Activated CD8-positive, alpha-beta T cell treated with anti-CD3 and anti-CD28 coated beads, Interleukin-2, amount 10 ng/mL, durations not matched to agents 7 days and 5 days (primary cell): ENCODE measurements around the gene TIMM13. TPM values are rescaled to one million over a fixed set of nuclear protein-coding genes. Genes with fewer than 3 reads are reported as not detected.
"Not testable (repeated sequence)": the region's sequence is repeated elsewhere in the genome, so short reads cannot be mapped to it uniquely, and the experiment has no call there.

ENCODE experiments used
- ATAC-seq: fragments of 150-1000 bp; cut with Tn5 transposase; one replicate; pipeline ENCODE4 v1.10.0; 2021; ENCODE audit warnings: moderate library complexity
- CTCF ChIA-PET: fragments of 350-600 bp; sonication (Branson Sonifier 250); formaldehyde crosslinking; loops from one replicate; lab custom pipeline; 2021; ENCODE audit warnings: antibody characterized with exemption; lab: Charles Lee
- POLR2A ChIA-PET: fragments of 350-600 bp; sonication (Branson Sonifier 250); formaldehyde crosslinking; loops from one replicate; lab custom pipeline; 2021; ENCODE audit warnings: antibody characterized with exemption; lab: Charles Lee
- DNase-seq: peaks from one replicate; pipeline ENCODE4 v3.0.0-alpha.2; 2020
- H3K27ac Mint-ChIP-seq: one replicate; pipeline ENCODE4 v1.8.0; 2021; ENCODE audit warnings: mild to moderate bottlenecking, mixed read lengths
- H3K27me3 Mint-ChIP-seq: one replicate; pipeline ENCODE4 v1.8.0; 2021; ENCODE audit warnings: low read depth, mixed read lengths
- H3K36me3 Mint-ChIP-seq: one replicate; pipeline ENCODE4 v1.8.0; 2021; ENCODE audit warnings: low read depth, mixed read lengths
- H3K4me1 Mint-ChIP-seq: one replicate; pipeline ENCODE4 v1.8.0; 2021; ENCODE audit warnings: low read depth, mixed read lengths
- H3K4me3 Mint-ChIP-seq: one replicate; pipeline ENCODE4 v1.8.0; 2021; ENCODE audit warnings: mild to moderate bottlenecking, mixed read lengths
- H3K9me3 Mint-ChIP-seq: one replicate; pipeline ENCODE4 v1.8.0; 2022; ENCODE audit warnings: mixed read lengths; ENCODE audit not compliant: insufficient read depth
- total RNA-seq, 2 experiments: library from RNA; stranded (reverse); gene quantifications; one replicate each; pipeline ENCODE4 v1.2.3, GENCODE V29; 2021

Gene TIMM13
- total RNA-seq, 2 experiments from 2014 or later, result 75.1 to 80.2 TPM

DNA sequence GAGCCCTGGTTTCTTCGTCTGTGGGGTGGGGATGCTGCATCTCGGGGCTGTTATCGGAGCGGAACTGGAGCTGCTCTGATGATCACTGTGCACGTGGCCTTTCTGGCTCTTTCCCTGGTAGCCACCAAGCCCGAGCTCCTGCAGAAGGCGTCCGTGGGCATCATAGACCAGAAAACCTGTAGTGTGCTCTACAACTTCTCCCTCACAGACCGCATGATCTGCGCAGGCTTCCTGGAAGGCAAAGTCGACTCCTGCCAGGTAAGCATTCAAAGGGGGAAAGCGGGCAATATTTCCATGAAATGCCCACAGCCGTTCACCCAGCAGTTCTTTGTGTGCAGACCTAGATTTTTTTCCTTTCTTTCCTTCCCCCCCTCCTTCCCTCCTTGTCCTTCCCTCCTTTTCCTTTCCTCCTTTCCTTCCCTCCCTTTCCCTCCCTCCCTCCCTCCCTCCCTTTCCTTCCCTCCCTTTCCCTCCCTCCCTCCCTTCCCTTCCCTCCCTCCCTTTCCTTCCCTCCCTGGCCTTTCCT lies 9.4 kb downstream of the TIMM13 start:
- no peak for DNase-seq
- CTCF ChIA-PET, result no interaction called here
- H3K36me3 Mint-ChIP-seq, result peaks cover 2% of the 10 kb centered on the region
- H3K9me3 Mint-ChIP-seq, result no peaks in the 10 kb centered on the region
- H3K27me3 Mint-ChIP-seq, result no peaks in the 10 kb centered on the region
- H3K27ac Mint-ChIP-seq, result no peak overlapping the region
- no peak for ATAC-seq
- POLR2A ChIA-PET, result no interaction called here
- H3K4me3 Mint-ChIP-seq, result no peak overlapping the region
- H3K4me1 Mint-ChIP-seq, result no peaks in the 10 kb centered on the region

- H3K27ac Mint-ChIP-seq, H3K27me3 Mint-ChIP-seq, H3K4me1 Mint-ChIP-seq, H3K4me3 Mint-ChIP-seq, DNase-seq, CTCF ChIA-PET, H3K36me3 Mint-ChIP-seq, POLR2A ChIA-PET, H3K9me3 Mint-ChIP-seq, ATAC-seq: not testable (repeated sequence)
These were observed 9.9 kb downstream of the TIMM13 start for GRCh38 chr19:2417436-2417835.

DNA sequence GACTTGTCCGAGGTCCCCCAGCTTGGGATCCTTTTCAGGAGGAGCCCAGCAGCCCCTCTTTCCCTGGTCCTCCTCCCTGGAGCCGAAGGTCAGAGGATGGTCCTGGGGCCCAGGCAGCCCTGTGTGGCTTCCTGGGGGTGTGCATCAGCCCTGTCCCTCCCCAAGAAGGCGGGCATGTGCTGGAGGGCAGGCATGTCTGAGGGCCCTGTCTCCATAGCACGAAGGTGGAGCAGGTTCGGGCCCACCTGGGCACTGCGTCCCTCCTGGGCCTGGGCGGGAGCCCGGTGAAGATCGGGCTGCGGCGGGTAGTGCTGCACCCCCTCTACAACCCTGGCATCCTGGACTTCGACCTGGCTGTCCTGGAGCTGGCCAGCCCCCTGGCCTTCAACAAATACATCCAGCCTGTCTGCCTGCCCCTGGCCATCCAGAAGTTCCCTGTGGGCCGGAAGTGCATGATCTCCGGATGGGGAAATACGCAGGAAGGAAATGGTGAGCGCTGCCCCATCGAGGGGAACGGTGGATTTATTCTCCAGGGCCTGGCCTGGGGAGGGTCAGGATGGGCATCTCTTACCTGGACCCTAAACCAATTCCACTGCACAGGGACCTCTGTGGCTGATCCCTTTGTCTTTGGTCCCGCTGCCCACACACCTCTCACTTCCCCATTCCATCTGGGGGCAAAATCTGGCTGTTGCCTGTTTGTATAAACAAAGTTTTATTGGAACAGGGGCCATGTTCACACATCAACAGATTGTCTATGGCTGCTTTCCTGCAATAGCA lies 10.9 kb downstream of the TIMM13 start:
- DNase-seq, result no peak
- ChIA-PET POLR2A (no interaction called here), CTCF (no interaction called here)
- Mint-ChIP-seq H3K4me3 (no peak overlapping the region), H3K27ac (no peak overlapping the region), H3K4me1 (peaks cover 4% of the 10 kb centered on the region), H3K9me3 (no peaks in the 10 kb centered on the region), H3K36me3 (no peaks in the 10 kb centered on the region), H3K27me3 (no peaks in the 10 kb centered on the region)
- no peak for ATAC-seq

DNA sequence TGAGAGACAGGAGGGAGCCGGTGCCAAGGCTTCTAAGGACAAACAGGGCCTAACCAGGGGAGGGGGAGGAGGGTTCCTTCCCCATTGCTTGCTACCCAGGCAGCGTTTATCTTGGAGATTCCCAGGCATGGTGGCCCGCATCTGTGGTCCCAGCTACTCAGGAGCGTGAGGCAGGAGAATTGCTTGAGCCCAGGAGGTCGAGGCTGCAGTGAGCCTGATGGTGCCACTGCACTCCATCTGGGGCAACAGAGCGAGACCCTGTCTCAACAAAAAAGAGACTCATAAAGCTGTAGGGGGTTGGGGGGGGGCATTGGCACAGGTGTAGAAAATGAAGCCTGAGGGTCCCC lies 11.4 kb downstream of the TIMM13 start:
- H3K4me3 Mint-ChIP-seq, result no peak overlapping the region

DNA sequence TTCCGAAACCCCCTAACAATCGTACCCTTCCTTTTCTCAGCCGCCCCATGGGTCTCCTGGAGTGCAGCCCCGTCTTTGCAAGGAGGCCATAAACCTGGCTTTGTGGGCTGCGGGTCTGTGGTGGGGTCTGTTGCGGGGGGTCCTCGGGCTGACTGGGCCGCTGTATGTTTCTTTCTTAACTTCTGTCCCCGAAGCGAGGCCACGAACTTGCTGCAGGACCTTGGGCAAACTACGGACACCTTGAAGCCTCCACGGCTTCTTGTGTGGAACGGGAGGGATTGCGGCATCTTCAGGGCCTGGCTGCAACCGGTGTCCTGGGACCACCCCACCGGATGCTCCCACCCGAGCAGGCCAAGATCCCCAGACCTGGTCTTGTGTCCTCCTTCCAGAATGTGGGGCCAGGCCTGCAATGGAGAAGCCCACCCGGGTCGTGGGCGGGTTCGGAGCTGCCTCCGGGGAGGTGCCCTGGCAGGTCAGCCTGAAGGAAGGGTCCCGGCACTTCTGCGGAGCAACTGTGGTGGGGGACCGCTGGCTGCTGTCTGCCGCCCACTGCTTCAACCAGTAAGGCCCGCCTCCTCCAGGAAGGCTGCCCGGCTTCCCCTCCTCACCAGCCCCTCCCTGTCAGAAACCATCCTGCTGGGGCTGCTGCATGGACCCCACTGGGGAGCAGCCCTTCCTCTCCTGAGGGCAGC lies 12.0 kb downstream of the TIMM13 start:
- Mint-ChIP-seq H3K9me3 (no peaks in the 10 kb centered on the region), H3K4me1 (peaks cover 4% of the 10 kb centered on the region), H3K4me3 (no peak overlapping the region), H3K36me3 (no peaks in the 10 kb centered on the region), H3K27ac (no peak overlapping the region), H3K27me3 (no peaks in the 10 kb centered on the region)
- CTCF ChIA-PET, result no interaction called here
- no peak for DNase-seq
- POLR2A ChIA-PET, result no interaction called here
- ATAC-seq, result no peak

More for the DNA sequence above, 11.4 kb downstream of the TIMM13 start:
- POLR2A ChIA-PET, result no interaction called here
- Mint-ChIP-seq H3K9me3 (no peaks in the 10 kb centered on the region), H3K4me1 (peaks cover 4% of the 10 kb centered on the region), H3K27ac (no peak overlapping the region), H3K36me3 (no peaks in the 10 kb centered on the region), H3K27me3 (no peaks in the 10 kb centered on the region)
- CTCF ChIA-PET, result no interaction called here
- DNase-seq (no peak), ATAC-seq (no peak)

- DNase-seq (no peak), ATAC-seq (no peak)
- POLR2A ChIA-PET, result no interaction called here
- Mint-ChIP-seq H3K27ac (no peak overlapping the region), H3K36me3 (no peaks in the 10 kb centered on the region), H3K4me1 (peaks cover 4% of the 10 kb centered on the region), H3K4me3 (no peak overlapping the region), H3K9me3 (no peaks in the 10 kb centered on the region), H3K27me3 (no peaks in the 10 kb centered on the region)
- CTCF ChIA-PET, result no interaction called here
These were observed 13.8 kb downstream of the TIMM13 start for GRCh38 chr19:2413629-2414028.

DNA sequence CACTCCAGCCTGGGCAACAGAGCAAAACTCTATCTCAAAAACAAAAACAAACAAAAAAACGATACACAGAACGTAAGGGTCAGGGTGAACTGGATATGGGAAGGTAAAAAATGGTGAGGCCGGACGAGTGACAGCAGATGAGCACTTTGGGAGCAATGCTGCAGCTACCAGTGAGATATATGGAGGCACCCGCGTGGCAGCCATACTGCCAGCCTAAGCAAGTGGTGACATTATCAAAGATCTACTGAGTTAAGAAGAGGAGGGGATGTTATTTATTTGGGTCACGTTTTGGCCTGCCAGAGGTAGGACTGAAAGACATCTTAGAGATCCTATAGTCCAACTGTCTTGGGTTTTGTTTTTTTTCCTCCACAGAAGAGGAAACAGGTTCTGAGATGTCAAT lies 14.2 kb downstream of the TIMM13 start:
- H3K27ac Mint-ChIP-seq, result no peak overlapping the region
- ATAC-seq (no peak), DNase-seq (no peak)
- H3K4me1 Mint-ChIP-seq, result peaks cover 4% of the 10 kb centered on the region
- H3K4me3 Mint-ChIP-seq, result no peak overlapping the region
- POLR2A ChIA-PET, result no interaction called here
- H3K27me3 Mint-ChIP-seq, result no peaks in the 10 kb centered on the region
- CTCF ChIA-PET, result no interaction called here
- H3K9me3 Mint-ChIP-seq, result no peaks in the 10 kb centered on the region
- H3K36me3 Mint-ChIP-seq, result no peaks in the 10 kb centered on the region

GRCh38 chr19:2412449-2412848 lies 14.9 kb downstream of the TIMM13 start:
- H3K9me3 Mint-ChIP-seq, result no peaks in the 10 kb centered on the region
- H3K4me1 Mint-ChIP-seq, result peaks cover 4% of the 10 kb centered on the region
- no peaks in the 10 kb centered on the region for H3K27me3 Mint-ChIP-seq
- H3K4me3 Mint-ChIP-seq, result no peak overlapping the region
- no peak for DNase-seq
- ChIA-PET CTCF (interaction anchor here (0.5 to 0.8 kb wide), 2 partner anchors 9 to 201 kb away, joined by 3 to 4 read pairs; no protein-coding TSS in a partner anchor), POLR2A (no interaction called here)
- ATAC-seq, result no peak
- H3K36me3 Mint-ChIP-seq, result no peaks in the 10 kb centered on the region
- H3K27ac Mint-ChIP-seq, result no peak overlapping the region

DNA sequence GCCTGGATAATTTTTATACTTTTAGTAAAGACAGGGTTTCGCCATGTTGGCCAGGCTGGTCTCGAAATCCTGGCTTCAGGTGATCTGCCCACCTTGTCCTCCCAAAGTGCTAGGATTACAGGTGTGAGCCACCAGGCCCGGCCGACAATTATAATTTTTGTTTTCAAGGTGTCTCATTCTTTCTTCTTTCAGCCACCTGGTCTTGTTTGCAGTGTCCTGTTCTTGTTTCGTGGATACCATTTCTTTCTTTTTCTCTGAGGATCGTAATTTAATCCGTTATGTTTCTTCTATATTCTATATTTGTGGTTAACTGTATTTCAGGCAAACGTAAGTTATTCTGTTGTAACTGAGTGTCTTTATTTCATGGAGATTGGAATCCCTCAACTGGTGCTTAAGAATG lies 15.7 kb downstream of the TIMM13 start:
- no peak for DNase-seq
- ChIA-PET POLR2A (no interaction called here), CTCF (interaction anchor here (0.8 kb wide), 1 partner anchor 202 kb away, joined by 4 read pairs; no protein-coding TSS in a partner anchor)
- H3K36me3 Mint-ChIP-seq, result no peaks in the 10 kb centered on the region
- no peak overlapping the region for H3K4me3 Mint-ChIP-seq
- H3K9me3 Mint-ChIP-seq, result no peaks in the 10 kb centered on the region
- H3K27ac Mint-ChIP-seq, result no peak overlapping the region
- no peaks in the 10 kb centered on the region for H3K27me3 Mint-ChIP-seq
- peaks cover 4% of the 10 kb centered on the region for H3K4me1 Mint-ChIP-seq
- no peak for ATAC-seq

DNA sequence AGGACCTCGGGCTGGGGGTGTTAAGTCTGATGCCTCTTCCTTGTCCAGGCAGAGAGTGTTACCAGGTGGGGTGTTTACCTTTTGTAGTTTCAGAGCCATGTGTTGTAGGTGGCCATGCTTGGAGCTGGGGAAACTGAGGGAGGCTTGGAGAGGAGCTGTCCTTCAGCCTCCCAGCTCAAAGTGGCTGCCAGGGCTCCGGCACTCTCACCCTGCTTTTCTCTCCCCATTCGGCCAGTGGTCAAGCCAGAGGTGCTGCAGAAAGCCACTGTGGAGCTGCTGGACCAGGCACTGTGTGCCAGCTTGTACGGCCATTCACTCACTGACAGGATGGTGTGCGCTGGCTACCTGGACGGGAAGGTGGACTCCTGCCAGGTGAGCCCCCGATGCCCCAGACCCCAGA lies 17.4 kb downstream of the TIMM13 start:
- no peaks in the 10 kb centered on the region for H3K27me3 Mint-ChIP-seq
- ChIA-PET CTCF (no interaction called here), POLR2A (no interaction called here)
- H3K4me1 Mint-ChIP-seq, result peaks cover 4% of the 10 kb centered on the region
- no peak for ATAC-seq
- no peak for DNase-seq
- no peak overlapping the region for H3K4me3 Mint-ChIP-seq
- H3K27ac Mint-ChIP-seq, result no peak overlapping the region
- no peaks in the 10 kb centered on the region for H3K9me3 Mint-ChIP-seq
- no peaks in the 10 kb centered on the region for H3K36me3 Mint-ChIP-seq

DNA sequence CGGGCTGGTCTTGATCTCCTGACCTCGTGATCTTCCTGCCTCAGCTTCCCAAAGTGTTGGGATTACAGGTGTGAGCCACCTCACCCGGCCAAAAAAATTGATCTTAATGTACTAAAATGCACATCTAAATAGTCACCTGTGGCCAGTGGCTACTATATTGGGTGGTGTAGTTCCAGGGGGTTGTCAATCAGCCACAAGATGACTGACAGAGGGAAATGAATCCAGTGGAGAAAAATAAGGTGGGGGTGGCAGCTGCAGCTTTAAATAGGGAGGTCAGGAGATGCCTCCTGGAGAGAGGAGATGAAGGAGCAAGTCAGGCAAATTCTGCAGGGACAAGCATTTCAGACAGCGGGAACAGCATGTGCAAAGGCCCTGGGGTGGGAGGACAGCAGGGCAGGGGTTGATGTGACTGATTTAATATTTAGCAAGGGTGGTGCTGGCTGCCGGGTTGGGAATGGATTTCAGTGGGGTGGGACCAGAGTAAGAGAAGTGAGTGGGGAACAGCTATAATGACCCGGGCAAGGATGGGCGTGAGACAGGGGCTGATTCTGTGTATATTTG lies 18.0 kb downstream of the TIMM13 start:
- no peaks in the 10 kb centered on the region for H3K27me3 Mint-ChIP-seq

GRCh38 chr19:2408247-2408646 lies 19.1 kb downstream of the TIMM13 start:
- no peaks in the 10 kb centered on the region for H3K27me3 Mint-ChIP-seq
- H3K4me1 Mint-ChIP-seq, result peaks cover 4% of the 10 kb centered on the region
- H3K36me3 Mint-ChIP-seq, result no peaks in the 10 kb centered on the region
- POLR2A ChIA-PET, result interaction anchor here (0.7 to 1.0 kb wide), 2 partner anchors 14 to 138 kb away, joined by 3 read pairs; no protein-coding TSS in a partner anchor
- no peaks in the 10 kb centered on the region for H3K9me3 Mint-ChIP-seq
- no peak overlapping the region for H3K27ac Mint-ChIP-seq
- no peak for DNase-seq
- CTCF ChIA-PET, result no interaction called here
- no peak overlapping the region for H3K4me3 Mint-ChIP-seq
- ATAC-seq, result no peak

More for the DNA sequence above, 18.0 kb downstream of the TIMM13 start:
- DNase-seq (no peak), ATAC-seq (no peak)
- Mint-ChIP-seq H3K27ac (no peak overlapping the region), H3K9me3 (no peaks in the 10 kb centered on the region), H3K4me1 (peaks cover 4% of the 10 kb centered on the region), H3K36me3 (no peaks in the 10 kb centered on the region), H3K4me3 (no peak overlapping the region)
- POLR2A ChIA-PET, result interaction anchor here (1.0 kb wide), 1 partner anchor 13 kb away, joined by 3 read pairs; no protein-coding TSS in a partner anchor
- CTCF ChIA-PET, result no interaction called here
